Kidney (tissue), 14 donors: ENCODE measurements around the gene KCNQ1. TPM values are rescaled to one million over a fixed set of nuclear protein-coding genes. Genes with fewer than 3 reads are reported as not detected.

Experiments used
- DNase-seq, 5 donors: peaks; one replicate each; pipeline ENCODE4 v3.0.0-alpha.2; 2013 to 2020
- FAIRE-seq: peaks from 2 replicates; lab custom pipeline; 2012; peaks lifted over from hg19 to GRCh38; lab: Jason Lieb, UNC
- H3K27ac ChIP-seq, 2 donors: one replicate each; pipeline ENCODE4 v1.7.0; 2013; ENCODE audit warnings: low read depth in 2 of 2, low read length in 2 of 2, inconsistent platforms in 1 of 2
- H3K27me3 ChIP-seq: one replicate; pipeline ENCODE4 v1.7.1; 2013; ENCODE audit warnings: low read length, inconsistent platforms; ENCODE audit not compliant: control insufficient read depth, insufficient read depth
- H3K36me3 ChIP-seq, 3 donors: one replicate each; pipeline versions ENCODE4 v1.7.0 to v1.7.1; 2013; ENCODE audit warnings: low read length in 3 of 3, control low read depth in 1 of 3, inconsistent platforms in 1 of 3; ENCODE audit not compliant: insufficient read depth in 3 of 3, control insufficient read depth in 2 of 3
- H3K4me1 ChIP-seq, 3 donors: one replicate each; pipeline versions ENCODE4 v1.7.0 to v1.7.1; 2013; ENCODE audit warnings: low read length in 3 of 3, inconsistent platforms in 1 of 3, low read depth in 1 of 3; ENCODE audit not compliant: control insufficient read depth in 2 of 3, insufficient read depth in 2 of 3
- H3K4me3 ChIP-seq, 3 donors: one replicate each; pipeline versions ENCODE4 v1.7.0 to v1.8.1; 2013; ENCODE audit warnings: low read length in 3 of 3, control low read depth in 1 of 3, inconsistent platforms in 1 of 3
- H3K9ac ChIP-seq, 3 donors: one replicate each; pipeline versions ENCODE4 v1.7.0 to v1.7.1; 2013; ENCODE audit warnings: low read length in 3 of 3, control low read depth in 1 of 3, inconsistent platforms in 1 of 3
- H3K9me3 ChIP-seq, 3 donors: one replicate each; pipeline versions ENCODE4 v1.7.0 to v1.7.1; 2013; ENCODE audit warnings: low read length in 3 of 3, control low read depth in 1 of 3, inconsistent platforms in 1 of 3; ENCODE audit not compliant: control insufficient read depth in 2 of 3, insufficient read depth in 1 of 3
- intact Hi-C: fragments of 100-400 bp; cut with DNase I; formaldehyde crosslinking; loops from one replicate; pipeline ENCODE4 v1.11.1; 2022
- polyA plus RNA-seq: library from polyadenylated mRNA; stranded (reverse); fragments of 350-450 nt; fragmentation: Illumina TruSeq; extraction: RNeasy Lipid Tissue Mini Kit (QIAGEN cat#74804); gene quantifications from one replicate; pipeline ENCODE4 v1.2.3, GENCODE V29; 2014; ENCODE audit warnings: low read depth, low replicate concordance; ENCODE audit not compliant: insufficient read depth
- total RNA-seq: library from RNA; stranded (reverse); fragmentation: NEBNext Ultra II Directional; extraction: Animal tissue kit (Norgen Biotek cat#: 25700); gene quantifications from one replicate; pipeline ENCODE4 v1.2.1, GENCODE V29; 2021
- TF ChIP-seq, protein P1 (sequence below): IDR thresholded peaks from 3 replicates; pipeline ENCODE4 v1.5.1; 2012; ENCODE audit warnings: mild to moderate bottlenecking, moderate library complexity, borderline replicate concordance; ENCODE audit not compliant: insufficient read depth; ENCODE audit errors: extremely low read depth
- donor health status: control.
- donor health status: control.
- donor health status: control.
- donor health status: control.
- donor health status: control.
- donor health status: DM: yes; HTN: yes; CAD: no.
- donor health status: Normal renal cell carcinoma (clear cell type).

The KCNQ1 gene
- total and polyA plus RNA-seq, 2 donors from 2014 or later: 45.5 to 49.4 TPM

DNA sequence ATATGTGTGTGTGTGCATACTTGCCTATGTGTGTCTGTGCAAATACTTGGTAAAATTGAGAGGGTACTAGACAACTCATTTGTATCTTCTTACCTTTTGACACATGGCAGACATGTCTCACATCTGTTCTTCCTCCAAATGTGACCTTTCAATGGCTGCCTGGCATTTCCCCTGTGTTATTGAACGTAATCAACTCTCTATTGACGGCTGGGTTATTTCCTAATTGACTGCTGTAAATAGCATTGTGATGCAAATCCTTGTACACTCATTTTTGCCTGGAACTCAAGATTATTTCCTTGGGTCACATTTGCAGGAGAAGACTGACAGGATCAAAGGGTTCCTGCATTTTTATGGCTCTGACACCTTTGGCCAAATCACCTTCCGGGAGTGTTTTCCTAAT is 37.4 kb downstream of the KCNQ1 start:
- DNase-seq (no peak), FAIRE-seq (no peak)
- H3K27me3 ChIP-seq: no peaks in the 10 kb centered on the region

DNA sequence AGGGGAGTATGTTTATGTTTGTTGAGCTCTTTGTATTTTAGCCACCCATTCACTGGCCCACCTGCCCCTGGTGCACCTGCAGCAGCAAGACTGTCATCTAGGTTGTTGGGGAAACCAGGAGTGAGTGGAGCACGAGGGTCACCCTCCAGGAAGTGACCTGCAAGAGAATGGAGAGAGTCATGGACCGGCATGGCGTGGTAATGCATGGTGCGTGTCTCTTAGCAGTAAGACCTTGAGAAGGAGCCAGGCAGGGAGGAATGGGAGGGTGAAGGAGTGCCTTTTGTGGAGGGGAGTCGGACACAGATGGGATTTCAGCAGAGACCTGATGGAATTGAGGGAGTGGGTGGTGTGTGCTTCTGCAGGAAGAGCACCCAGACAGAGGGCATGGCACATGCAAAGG is 37.9 kb downstream of the KCNQ1 start:
- intact Hi-C loops: no loop called here
- Histone ChIP-seq H3K27ac (peak overlapping the region in 1 of 2 donors; percentile 53), H3K9me3 (no peaks in the 10 kb centered on the region), H3K36me3 (no peaks in the 10 kb centered on the region), H3K4me3 (no peak overlapping the region), H3K27me3 (no peaks in the 10 kb centered on the region), H3K9ac (no peak overlapping the region), H3K4me1 (peaks cover 0 to 10% (median 0%) of the 10 kb centered on the region in 3 donors)
- TF ChIP-seq, protein P1, sequence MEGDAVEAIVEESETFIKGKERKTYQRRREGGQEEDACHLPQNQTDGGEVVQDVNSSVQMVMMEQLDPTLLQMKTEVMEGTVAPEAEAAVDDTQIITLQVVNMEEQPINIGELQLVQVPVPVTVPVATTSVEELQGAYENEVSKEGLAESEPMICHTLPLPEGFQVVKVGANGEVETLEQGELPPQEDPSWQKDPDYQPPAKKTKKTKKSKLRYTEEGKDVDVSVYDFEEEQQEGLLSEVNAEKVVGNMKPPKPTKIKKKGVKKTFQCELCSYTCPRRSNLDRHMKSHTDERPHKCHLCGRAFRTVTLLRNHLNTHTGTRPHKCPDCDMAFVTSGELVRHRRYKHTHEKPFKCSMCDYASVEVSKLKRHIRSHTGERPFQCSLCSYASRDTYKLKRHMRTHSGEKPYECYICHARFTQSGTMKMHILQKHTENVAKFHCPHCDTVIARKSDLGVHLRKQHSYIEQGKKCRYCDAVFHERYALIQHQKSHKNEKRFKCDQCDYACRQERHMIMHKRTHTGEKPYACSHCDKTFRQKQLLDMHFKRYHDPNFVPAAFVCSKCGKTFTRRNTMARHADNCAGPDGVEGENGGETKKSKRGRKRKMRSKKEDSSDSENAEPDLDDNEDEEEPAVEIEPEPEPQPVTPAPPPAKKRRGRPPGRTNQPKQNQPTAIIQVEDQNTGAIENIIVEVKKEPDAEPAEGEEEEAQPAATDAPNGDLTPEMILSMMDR: no peak
- FAIRE-seq: no peak
- no peak for DNase-seq

More for the DNA sequence above, 37.4 kb downstream of the KCNQ1 start:
- H3K4me3 ChIP-seq: no peak overlapping the region
- H3K9ac ChIP-seq: no peak overlapping the region
- H3K4me1 ChIP-seq: peaks cover 0 to 10% (median 0%) of the 10 kb centered on the region in 3 donors
- TF ChIP-seq, protein P1: no peak
- no peaks in the 10 kb centered on the region for H3K9me3 ChIP-seq
- H3K36me3 ChIP-seq: no peaks in the 10 kb centered on the region
- H3K27ac ChIP-seq: peak overlapping the region in 1 of 2 donors; percentile 14
- intact Hi-C loops: no loop called here

DNA sequence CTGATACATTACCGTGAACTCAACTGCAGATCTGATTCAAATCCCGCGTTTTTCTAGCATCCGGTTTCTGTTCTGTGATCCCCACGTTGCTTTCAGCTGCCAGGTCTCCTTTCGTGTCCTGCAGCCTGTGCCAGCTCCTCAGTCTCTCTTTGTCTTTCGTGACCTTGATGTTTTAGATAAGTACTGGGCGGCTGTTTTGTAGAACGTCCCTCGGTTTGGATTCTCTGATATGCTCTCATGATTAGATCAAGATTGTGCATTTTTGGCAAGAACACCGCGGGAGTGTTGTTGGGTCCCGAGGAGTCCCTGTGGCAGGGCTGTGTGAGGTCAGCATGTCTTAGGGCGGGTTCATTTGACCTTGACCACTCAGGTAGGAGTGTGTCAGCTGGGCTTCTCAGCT is 38.6 kb downstream of the KCNQ1 start:
- no peak for FAIRE-seq
- no peak for DNase-seq

More for the DNA sequence above, 38.6 kb downstream of the KCNQ1 start:
- Histone ChIP-seq H3K9ac (peak overlapping the region in 1 of 3 donors; percentile 9), H3K4me3 (no peak overlapping the region), H3K4me1 (peaks cover 0 to 10% (median 0%) of the 10 kb centered on the region in 3 donors), H3K9me3 (peaks cover 0 to 4% (median 0%) of the 10 kb centered on the region in 3 donors), H3K27ac (peak overlapping the region; percentile 43 to 53), H3K36me3 (no peaks in the 10 kb centered on the region), H3K27me3 (no peaks in the 10 kb centered on the region)
- TF ChIP-seq, protein P1: no peak
- intact Hi-C loops: no loop called here
